HG02885 (cell line): ENCODE measurements around the gene SLC25A21.

Experiments used
- ATAC-seq: cut with Tn5 transposase; IDR thresholded peaks from one replicate; pipeline ENCODE4 v1.9.1; 2021; ENCODE audit warnings: mild to moderate bottlenecking; ENCODE audit not compliant: unreplicated experiment, poor library complexity

SLC25A21 gene

DNA sequence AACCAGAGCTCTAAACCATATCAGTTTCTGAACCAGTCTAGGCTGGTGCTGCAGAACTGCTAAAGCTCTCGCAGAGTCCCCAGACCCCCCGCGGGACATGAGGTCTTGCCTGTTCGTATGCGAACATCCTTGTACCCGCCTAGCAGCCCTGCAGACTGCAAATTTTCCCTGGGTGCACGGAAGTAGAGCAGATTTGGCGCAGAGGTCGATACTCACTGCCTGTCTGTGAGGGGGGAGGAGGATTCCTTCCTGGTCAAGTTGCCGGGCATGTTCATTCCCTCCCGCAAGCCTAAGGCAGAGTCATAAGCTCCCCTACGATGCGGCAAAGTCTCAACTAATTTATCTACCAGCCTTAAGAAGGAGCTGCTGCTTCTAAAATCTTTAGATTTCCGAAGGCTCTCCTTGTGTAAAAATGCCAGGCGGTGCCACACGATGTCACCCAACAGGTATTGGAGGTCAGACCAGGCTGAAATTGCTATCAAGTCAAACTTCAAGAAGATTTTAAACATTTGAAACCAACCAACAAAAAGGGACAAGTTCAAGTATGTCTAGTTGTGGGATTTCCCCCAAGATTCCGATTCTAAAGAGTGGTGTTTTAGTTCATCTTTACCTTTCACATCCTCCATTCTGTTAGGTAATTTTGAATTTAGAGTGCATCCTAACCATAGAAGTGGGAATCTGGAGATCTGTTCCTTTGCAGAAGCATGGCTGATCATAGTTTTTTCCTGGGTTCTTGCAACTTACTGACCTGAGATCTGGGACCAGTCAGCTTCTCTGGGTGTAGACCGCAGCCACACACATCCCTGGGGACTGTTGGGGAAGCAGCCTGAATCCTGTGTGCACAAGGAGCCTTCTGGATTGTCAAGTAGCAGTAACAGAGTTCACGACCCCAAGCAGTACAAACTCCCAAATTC is 512.3 kb downstream of the SLC25A21 start:
- no peak for ATAC-seq

DNA sequence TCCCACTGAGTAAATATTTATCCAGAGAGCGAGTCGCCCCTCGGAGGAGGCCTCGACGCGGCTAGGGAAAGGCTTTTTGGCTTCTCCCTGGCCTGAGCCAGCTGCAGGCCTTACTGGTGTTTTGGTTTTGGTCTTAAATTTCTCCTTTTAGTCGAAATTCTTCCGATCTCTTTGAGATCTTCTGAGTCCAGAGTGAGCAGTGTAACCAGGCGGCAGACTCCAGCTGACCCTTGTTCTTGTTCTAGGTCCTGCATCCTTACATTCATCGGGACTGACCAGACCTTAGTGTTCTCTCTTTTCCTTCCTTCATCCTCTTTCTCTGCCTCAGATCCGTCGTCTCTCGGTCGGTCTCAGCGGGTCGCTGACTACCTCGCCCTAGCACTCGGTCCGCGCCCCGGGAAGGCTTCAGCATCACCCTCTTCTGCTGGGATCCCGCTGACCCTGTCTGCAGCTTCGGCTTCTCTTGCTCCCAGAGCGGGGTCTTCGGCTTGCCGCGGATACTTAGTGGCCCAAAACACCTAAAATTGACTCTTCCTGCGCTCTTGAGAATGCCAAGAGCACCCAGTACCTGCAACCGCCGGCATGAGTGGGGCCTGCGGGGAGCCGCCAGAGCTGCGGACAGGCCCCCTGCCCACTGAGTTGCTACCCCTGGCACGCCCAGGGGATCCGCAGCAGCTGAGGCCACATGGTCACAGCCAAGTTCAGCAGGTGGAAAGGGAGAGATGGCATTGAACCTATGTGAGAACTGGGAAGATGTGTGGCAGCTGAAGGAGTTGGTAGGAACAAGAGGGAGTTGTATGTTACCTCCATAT is 513.2 kb downstream of the SLC25A21 start:
- no peak for ATAC-seq

DNA sequence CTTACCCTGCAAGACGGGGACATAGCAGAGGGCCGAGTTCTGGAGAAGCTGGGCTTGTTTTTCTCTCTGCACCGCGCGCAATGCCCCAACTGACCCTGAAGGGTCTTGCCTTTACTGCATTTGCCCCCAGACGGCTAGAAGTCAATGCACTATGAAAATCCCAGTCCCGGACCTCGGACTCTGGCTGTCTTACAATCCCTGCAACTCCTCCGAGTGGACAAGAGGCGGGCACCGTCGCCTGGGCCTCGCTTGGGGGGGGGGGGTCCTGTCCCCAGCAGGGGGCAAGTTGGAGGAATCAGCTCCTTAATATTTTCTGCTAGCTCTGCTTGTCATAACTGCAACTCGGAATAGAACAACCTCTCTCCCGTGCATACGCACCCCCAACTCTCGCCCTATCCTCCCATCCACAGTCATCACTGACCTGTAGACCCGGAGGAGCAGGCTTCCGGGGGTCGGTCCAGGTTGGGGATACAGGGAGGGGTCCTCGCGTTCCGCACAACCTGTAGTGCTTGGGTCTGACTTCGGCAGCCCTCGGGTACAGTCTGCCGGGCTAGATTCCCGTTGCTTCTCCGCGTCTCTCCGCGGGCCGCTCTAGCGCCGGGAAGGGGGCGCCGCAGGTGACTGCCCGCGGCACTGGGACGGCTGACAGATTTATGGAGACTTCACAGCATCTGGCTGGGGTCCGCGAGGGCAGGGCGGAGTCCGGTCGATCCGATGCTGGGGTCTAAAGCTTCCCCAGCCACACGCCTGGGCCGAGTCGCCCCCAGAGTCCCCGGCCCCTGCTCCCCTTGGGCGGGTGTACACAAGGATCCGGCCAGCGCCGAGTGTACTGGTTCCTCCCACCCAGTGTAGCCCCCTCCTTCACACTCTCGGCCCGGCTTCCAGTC is 514.0 kb downstream of the SLC25A21 start:
- no peak for ATAC-seq

DNA sequence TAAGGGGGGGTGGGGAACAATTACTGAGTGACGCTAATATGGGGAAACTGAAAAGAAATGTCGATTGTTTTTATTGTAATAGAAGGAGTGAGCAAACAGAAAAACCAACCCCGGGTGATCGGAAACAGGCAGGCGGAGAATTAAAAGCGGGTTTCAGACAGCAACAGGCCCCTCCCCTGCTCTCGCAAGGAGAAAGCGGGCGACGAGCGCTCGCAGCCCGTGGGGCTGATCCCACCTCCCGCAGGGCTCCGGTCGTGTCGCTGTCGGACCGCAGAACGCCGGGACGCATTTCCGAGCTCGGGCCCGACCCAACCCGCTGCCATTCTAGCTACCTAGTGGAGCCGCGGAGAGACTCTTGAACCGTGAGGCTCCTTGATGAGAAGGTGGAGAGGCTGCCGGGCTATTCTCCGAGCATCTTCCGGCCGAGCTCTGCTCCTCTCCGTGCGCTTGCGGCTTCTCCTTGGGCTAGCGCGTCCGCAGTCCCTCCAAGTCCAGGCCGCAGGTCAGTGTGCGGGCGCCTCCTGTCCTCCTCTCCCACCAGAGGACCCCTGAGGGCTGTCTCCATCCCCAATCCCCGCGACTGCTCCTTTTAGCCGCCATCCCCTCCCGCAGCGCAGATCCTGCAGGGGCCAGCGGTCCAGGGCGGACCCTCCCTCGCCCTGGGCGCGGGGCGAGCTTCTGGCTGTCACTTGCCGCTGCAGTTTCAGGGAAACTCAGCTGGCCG is 514.8 kb downstream of the SLC25A21 start:
- ATAC-seq: no peak

DNA sequence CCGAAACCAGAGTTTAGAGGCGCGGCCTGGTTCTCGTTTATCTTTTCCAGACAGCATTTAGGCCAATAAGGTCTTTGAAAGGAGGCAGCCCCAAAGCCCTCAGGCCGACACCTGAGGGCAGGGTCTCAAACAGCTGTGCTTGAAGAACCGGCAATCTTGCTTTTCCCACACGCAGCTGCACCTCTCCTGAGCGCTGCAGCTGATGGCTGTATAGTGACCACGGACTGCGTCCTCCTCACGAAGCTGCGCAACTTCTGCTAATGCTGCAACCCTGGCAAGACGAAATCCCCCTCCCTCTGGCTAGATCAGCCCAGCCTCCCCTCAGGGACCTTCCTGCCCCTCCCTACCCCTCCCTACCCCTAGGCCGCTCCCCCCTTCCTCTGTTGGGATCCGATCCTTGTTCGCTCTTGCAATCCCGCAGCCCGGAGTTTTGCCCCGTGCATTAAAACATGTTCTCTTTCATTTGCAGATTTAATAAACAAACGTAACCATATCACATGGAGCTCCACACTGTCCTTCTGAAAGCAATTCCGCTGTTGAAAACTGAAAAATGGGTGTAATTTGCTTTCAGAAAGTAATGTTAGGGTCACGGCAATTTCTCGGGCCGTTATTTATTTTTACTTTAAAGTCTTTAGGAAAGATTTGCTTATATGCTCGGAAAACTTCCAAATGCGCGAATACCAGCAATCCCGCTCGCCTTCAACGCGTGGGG is 515.6 kb downstream of the SLC25A21 start:
- no peak for ATAC-seq

DNA sequence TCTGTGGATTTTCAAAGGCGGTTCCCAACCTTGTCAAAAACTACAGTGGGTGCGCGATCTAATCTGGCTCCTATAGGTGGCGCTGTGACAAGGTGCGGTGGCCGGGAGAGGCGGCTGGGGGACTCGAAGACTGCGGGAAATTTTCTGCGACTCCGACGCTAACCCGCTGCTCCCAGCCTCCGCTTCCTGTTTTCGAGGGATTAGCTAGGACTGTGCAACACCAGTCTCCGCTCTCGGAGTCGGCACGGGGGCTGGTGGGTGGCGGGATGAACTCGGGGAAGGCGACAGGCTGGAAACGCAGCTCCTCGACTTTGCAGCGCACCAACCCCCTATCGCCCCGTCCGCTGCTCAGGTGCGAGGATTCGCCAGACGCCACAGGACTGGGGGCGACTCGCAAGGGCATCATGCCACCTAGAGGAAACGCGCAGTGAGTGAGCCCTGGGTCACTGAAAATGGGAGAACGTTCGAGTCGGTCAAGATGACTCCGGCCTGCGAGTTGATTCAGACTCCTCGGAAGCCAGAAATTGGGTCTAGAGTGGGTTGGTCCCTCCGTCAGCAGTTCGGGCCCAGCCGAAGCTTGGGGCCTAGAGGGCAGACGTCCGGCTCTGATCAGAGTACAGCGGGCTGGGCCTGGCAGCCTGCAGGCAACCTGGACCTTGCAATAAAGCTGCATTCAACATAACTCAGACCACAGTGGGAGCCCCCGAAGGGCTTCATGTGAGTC is 516.3 kb downstream of the SLC25A21 start:
- ATAC-seq: no peak

DNA sequence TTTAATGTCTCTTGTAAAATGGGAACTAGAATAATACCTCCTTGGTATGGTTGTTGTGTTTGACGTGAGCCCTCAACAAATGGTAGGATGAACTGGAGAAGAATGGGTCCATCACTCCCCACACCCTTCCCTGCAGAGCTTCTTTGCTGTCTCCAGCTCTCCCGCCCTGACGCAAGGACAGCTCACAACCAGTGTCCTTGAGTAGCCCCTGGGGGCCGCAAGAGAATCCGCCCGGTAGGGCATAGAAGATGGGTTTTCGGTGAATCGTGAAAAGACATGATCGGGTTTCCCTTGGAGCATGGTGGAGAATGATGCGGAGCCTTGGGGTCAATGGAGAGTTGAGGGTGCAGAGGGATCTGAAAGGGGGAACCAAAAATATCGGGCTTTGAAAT is 516.8 kb downstream of the SLC25A21 start:
- ATAC-seq: no peak

DNA sequence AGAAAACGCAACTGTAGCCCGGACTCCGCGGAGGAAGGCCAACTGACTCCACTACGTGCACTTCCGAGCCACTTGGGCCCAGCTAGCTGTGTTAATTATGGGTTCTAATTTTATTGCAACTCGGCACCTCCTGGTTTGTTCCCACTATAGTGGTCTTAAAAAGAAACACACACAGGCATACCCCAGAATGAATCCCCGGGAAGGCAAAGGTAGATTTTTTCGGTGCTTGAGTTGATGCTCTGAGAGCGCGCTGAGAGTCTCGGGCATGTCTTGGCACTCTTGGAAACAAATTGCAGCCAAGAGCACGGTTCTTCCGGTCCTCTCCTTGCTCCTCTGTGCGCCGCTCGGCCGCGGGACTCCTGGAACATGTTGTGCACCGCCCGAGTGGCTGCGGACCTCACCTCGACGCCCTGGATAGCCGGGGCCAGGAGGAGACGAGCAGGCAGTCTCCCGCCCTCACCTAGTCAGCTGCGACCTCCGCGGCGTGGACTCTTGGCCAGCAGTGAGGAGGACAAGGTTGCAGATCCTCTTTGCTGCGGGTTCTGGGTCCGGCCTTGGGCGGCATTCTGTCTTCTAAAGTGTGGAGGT is 517.5 kb downstream of the SLC25A21 start:
- ATAC-seq: no peak

DNA sequence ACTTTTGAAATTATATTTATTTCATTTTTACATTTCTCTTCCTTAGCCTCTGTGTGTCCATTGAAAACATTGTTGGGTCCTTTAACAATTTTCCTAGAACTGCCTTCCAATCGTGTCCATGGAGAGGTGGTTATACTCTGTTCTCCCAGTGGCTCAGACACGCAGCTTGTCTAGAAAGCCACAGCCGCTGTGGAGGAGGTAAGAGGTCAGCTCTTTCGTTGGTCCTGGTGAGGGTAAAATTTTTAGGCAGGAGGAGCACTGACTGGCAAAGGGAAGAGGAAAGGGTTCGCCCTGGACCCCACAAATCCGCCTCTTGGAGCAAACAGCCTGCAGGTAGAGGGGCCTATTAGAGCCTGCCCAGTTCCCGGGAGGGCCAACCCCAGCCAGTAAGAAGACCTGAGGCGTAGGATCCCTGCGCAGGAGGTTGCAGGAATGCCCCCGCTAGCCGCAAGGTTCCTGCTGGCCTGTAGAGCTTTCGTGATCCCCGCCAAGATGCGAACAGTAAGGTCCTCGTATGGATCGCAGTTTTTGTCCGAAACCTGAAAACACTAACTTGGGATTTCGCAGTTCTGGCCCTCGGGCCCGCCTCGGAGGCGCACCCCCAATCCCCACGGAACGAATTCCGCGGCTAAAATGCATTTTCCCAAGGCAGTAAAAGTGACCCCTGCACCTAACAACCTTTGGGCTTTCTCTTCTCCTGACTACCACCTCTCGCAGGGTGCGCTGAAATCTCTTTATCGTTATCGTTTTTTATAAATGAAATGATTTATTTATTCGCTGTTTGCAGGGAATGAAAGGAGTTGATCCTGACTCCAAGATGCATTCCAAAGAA is 518.2 kb downstream of the SLC25A21 start:
- ATAC-seq: no peak

DNA sequence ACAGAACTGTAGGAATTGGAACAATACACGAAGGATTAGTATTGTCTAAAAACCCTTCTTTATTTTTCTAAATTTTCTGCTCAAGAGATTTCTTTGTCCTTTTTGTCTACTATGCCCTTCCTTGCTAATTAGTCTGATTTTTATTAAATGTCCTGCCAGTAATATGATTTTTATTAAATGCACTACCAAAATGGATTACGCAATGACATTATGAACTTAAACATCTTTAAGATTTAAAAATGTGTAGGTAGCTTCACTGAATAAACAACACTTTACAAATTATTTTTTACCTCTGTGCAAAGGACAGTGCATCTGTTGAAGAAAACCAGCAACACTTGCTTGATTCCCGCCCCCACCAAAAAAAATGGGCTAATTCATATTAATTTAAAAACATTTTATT is 519.0 kb downstream of the SLC25A21 start:
- no peak for ATAC-seq

DNA sequence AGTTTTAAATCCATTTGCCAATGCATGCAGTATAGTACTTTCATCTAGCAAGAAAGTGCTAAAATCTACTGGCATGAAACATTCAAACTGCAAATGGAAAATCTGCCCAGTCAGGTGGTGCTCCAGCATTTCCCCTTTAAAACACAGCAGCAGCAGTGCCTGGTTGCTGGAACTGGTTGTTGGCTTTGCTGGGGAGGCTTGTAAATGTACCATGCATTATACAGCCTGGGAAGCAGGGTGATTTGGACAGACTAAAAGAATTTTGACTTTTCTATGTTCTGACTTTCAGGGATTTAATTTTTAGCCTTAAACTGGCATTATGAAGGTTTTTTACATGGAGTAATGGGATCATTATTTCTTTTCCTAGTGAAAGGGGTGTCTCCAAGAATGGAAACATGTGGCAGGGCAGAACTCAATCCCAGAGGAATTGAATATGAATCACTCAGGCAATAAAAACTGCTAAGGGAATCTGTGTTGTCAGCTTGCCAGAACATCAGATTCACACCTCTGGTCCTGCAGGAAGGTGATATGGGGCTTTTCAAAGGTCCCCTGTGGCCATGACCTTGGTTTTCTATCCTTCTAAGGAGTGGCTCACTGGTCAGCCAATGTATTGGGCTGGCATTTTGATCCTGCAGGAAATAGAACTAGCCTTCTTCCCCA is 519.7 kb downstream of the SLC25A21 start:
- ATAC-seq: no peak

DNA sequence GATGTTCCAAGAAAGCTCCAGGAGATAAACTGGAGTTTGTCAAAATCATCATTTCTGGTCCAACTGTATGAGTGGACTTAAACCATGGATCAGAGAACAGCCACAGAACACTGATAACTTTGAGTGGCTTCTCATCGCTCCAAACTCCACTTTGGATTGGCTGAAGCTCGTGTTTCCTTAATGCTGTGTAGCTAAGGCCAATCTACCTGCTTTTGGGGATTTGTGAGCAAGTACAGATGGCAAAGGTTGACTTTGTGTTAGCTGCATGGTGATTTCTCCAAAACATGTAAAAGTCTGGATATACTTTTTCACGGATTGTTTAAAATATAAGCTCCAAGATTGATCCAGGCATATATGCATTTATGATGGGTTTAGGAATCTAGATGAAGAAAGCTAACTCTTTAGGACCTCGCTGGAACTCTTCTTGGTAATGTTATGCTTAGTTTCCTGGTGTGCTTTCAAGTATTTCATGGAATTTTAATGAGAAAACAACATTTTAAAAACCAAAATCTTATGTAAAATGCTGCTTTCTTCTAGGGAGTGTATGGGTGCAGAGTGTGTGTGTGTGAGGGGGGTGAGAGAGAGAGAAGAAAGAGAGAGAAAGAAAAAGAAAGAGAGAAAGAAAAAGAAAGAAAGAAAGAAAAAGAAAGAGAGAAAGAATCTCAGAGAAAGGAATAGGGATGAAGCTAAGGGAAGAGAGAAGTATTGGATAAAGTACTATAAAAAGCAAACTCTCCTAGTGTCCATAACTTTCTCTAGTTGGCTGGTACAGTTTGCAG is 522.3 kb downstream of the SLC25A21 start:
- ATAC-seq: no peak

DNA sequence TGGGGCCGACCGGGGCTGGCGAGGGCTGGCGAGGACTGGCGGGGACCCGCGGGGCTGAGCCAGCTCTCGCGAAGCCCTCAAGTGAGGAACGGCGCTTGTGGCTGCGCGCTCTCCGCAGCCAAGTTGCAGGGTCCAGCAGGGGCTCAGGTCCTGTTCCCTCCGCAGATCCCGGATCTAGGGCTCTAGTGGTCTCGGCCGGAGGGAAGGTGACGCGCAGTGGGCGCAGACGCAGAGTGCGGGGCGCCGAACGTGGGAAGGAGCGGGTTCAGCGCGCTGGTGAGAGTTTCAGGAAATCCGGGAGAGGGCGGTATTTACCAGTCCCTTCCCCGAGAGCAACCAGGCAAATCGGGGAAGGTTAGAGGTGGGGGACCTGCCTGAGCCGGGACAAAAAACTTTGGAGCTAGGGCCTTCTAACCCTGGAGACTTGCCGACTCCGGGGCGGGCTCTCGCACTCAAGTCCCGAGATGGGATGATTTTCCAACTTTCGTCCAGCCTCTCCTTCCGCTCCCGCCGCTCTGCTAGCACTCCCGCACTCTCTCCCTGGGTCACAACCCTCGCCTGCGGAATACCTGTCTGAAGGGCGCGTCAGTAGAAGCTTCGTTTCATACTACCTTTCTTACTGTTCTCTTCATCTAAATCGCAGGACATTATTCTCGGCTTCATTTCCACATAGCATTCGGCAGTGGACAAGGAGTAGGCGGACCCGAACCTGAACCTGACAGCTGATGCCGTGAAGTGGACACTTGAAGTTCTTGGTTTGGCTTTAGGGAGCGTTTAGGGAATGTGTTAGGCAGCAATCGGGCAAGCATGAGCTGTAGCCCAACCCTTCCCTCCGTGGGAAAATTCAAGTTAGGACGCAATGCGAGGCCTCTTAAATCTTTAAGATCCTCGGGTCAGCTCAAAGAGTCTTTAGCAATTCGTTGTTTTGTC is 524.3 kb downstream of the SLC25A21 start:
- ATAC-seq: no peak

DNA sequence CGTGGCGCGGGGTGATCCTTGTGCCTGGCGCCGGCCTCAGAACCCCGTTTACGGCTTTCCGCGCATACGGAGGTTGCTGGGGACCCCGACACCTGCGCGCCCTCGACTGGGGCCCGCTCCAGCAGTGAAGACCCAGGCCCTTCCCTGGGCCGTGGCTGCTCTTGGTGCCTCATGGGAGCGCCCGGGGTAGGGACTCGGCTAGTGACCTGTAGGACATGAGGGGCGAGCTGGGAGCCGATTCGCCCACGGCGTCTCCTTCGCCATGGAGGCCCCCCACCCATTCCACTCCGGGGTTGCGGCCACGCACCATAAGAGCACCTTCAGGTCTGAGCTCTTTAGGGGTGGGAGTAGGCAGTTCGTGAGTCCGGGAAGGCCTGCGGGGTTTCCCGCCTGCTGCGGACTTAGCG is 525.0 kb downstream of the SLC25A21 start:
- ATAC-seq: no peak
